DOHH2 (cell line): ENCODE data around the gene MAP2K5.

Experiments used
- H3F3A ChIP-seq: fragments of 200-600 bp; sonication (generic), shearing (Covaris generic); 2 replicates; pipeline ENCODE4 v1.6.0; 2016; ENCODE audit warnings: antibody characterized with exemption, mild to moderate bottlenecking; ENCODE audit not compliant: control insufficient read depth, insufficient read depth
- H3K27ac ChIP-seq: fragments of 200-600 bp; sonication (generic); 2 replicates; pipeline ENCODE4 v1.5.1; 2014; ENCODE audit warnings: low read depth, mild to moderate bottlenecking, low read length, moderate library complexity
- H3K27me3 ChIP-seq: fragments of 200-600 bp; sonication (generic); 2 replicates; pipeline ENCODE4 v1.6.1; 2014; ENCODE audit warnings: mild to moderate bottlenecking, low read length, mixed read lengths; ENCODE audit not compliant: control insufficient read depth
- H3K36me3 ChIP-seq: fragments of 200-600 bp; sonication (generic); 2 replicates; pipeline ENCODE4 v1.6.1; 2014; ENCODE audit warnings: mild to moderate bottlenecking, low read length, moderate library complexity, mixed read lengths; ENCODE audit not compliant: control insufficient read depth
- H3K4me1 ChIP-seq: fragments of 200-600 bp; sonication (generic); 2 replicates; pipeline ENCODE4 v1.6.1; 2014; ENCODE audit warnings: mild to moderate bottlenecking, low read length, mixed read lengths; ENCODE audit not compliant: control insufficient read depth
- H3K4me2 ChIP-seq: fragments of 200-600 bp; sonication (generic); 2 replicates; pipeline ENCODE4 v1.6.0; 2014; ENCODE audit warnings: mild to moderate bottlenecking, low read length, moderate library complexity
- H3K4me3 ChIP-seq: fragments of 200-600 bp; sonication (generic); 2 replicates; pipeline ENCODE4 v1.5.1; 2014; ENCODE audit warnings: mild to moderate bottlenecking, low read length, mixed read lengths
- H3K79me2 ChIP-seq: fragments of 200-600 bp; sonication (generic); 2 replicates; pipeline ENCODE4 v1.6.1; 2014; ENCODE audit warnings: mild to moderate bottlenecking, low read length, mixed read lengths; ENCODE audit not compliant: control insufficient read depth
- H3K9me2 ChIP-seq: fragments of 200-600 bp; sonication (generic); replicated peaks from 2 replicates; pipeline ENCODE4 v1.6.1; 2014; ENCODE audit warnings: mild to moderate bottlenecking, low read length, mixed read lengths; ENCODE audit not compliant: control insufficient read depth
- H3K9me3 ChIP-seq: fragments of 200-600 bp; sonication (generic); 2 replicates; pipeline ENCODE4 v1.6.1; 2014; ENCODE audit warnings: antibody characterized with exemption, low read length, mixed read lengths; ENCODE audit not compliant: control insufficient read depth, insufficient read depth
- H4K20me1 ChIP-seq: fragments of 200-600 bp; sonication (generic); 2 replicates; pipeline ENCODE4 v1.6.0; 2014; ENCODE audit warnings: low read depth, mild to moderate bottlenecking, antibody characterized with exemption, low read length, moderate library complexity; ENCODE audit not compliant: control insufficient read depth, insufficient read depth
- EZH2phosphoT487 ChIP-seq: fragments of 200-600 bp; sonication (generic); IDR thresholded peaks from 2 replicates; pipeline ENCODE4 v1.6.1; 2017; ENCODE audit warnings: borderline replicate concordance, mild to moderate bottlenecking, antibody characterized with exemption, low read length, moderate library complexity, mixed read lengths
- TF ChIP-seq, protein P1 (sequence below): fragments of 200-600 bp; sonication (generic); IDR thresholded peaks from one replicate; pipeline ENCODE4 v1.5.1; 2014; ENCODE audit warnings: antibody characterized with exemption, mild to moderate bottlenecking, low read depth, low read length; ENCODE audit not compliant: poor library complexity, severe bottlenecking

Gene MAP2K5

DNA sequence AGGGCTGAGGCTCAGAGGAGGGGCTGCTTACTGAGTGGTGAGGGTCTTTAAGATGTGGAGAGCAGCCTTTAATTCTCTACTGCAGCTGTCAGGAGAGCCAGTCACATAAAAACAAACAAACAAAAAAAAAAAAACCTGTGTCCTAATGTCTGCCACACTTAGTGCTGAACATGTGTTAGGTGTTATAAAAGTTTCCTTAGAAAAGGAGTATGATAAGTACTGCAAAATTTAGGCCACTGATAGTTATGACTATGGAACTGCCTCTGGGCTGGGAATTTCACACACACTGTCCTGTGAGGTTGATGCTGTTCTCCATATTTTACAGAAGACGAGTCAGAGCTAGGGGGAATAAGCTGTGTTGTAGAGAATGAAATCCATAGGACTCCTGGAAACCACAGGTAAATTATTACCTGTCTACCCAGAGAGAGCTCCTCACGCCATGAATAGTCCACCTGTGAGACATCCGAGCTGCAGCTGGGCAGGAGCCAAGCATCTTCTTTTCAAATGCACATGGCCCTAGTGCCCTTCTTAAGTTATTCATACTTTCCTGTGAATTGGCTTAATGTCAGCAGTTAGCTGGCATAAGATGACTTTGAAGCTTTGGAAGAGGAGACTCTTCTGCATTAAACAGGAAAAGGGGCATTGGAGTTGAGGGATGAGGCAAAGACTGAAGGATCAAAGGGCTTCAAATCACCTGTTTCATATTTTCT lies 248.3 kb downstream of the MAP2K5 start:
- Histone ChIP-seq H3K27me3 (no peaks in the 10 kb centered on the region), H3K27ac (no peak overlapping the region), H3K4me2 (no peak overlapping the region), H3K79me2 (no peaks in the 10 kb centered on the region), H3F3A (peaks cover 7% of the 10 kb centered on the region), H3K36me3 (no peaks in the 10 kb centered on the region; the same call in 1 of the 2 replicates), H3K9me3 (peaks cover 4% of the 10 kb centered on the region), H4K20me1 (no peaks in the 10 kb centered on the region), H3K4me1 (peaks cover 38% of the 10 kb centered on the region), H3K9me2 (no peaks in the 10 kb centered on the region), H3K4me3 (no peak overlapping the region)
- no peak for TF ChIP-seq EZH2phosphoT487
- TF ChIP-seq, protein P1, sequence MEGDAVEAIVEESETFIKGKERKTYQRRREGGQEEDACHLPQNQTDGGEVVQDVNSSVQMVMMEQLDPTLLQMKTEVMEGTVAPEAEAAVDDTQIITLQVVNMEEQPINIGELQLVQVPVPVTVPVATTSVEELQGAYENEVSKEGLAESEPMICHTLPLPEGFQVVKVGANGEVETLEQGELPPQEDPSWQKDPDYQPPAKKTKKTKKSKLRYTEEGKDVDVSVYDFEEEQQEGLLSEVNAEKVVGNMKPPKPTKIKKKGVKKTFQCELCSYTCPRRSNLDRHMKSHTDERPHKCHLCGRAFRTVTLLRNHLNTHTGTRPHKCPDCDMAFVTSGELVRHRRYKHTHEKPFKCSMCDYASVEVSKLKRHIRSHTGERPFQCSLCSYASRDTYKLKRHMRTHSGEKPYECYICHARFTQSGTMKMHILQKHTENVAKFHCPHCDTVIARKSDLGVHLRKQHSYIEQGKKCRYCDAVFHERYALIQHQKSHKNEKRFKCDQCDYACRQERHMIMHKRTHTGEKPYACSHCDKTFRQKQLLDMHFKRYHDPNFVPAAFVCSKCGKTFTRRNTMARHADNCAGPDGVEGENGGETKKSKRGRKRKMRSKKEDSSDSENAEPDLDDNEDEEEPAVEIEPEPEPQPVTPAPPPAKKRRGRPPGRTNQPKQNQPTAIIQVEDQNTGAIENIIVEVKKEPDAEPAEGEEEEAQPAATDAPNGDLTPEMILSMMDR: no peak

- Histone ChIP-seq H3K9me3 (peaks cover 4% of the 10 kb centered on the region), H3K79me2 (no peaks in the 10 kb centered on the region), H3K36me3 (no peaks in the 10 kb centered on the region), H3K9me2 (no peaks in the 10 kb centered on the region), H3K4me1 (peaks cover 32% of the 10 kb centered on the region), H4K20me1 (no peaks in the 10 kb centered on the region), H3F3A (peaks cover 1% of the 10 kb centered on the region; the same call in 1 of the 2 replicates), H3K27me3 (no peaks in the 10 kb centered on the region), H3K4me2 (no peak overlapping the region), H3K27ac (no peak overlapping the region), H3K4me3 (no peak overlapping the region)
- TF ChIP-seq EZH2phosphoT487: no peak
- TF ChIP-seq, protein P1: no peak
These were observed 249.9 kb downstream of the MAP2K5 start for GRCh38 chr15:67792250-67792942.

DNA sequence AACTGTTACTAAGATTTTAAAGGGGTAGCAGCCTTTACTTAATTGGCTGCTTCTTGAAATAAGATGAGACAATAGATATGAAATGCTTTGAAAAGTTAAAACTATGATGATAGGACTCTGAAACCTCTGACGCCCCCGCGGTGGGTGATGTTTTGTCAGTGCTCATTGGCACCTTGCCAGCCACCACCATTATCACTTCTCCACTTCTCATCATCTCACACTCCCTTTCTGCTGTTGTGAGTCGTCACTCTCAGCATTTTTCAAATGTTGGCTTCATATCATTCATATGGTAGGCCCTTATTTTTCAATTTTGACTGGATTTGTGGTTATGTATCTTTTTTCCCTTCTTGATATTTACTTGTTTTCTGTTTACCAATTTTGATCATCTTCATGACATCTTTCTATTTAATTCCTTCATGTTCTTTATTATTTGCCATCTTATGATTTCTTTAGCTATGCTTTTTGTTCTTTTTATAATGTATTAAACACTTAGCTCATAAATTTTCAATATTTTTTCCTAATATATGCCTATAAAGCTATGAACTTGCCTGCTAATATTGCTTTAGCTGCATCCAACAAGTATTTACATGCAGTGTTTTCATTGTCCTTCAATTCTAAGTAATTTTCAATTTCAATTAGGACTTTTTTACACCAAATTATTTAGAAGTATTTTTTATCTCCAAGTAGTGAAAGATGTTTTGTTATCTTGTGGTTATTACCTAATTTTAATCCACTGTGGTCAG lies 252.5 kb downstream of the MAP2K5 start:
- TF ChIP-seq EZH2phosphoT487: no peak
- TF ChIP-seq, protein P1: no peak
- H4K20me1 ChIP-seq: no peaks in the 10 kb centered on the region
- no peaks in the 10 kb centered on the region for H3K36me3 ChIP-seq
- H3K79me2 ChIP-seq: no peaks in the 10 kb centered on the region
- no peaks in the 10 kb centered on the region for H3F3A ChIP-seq
- H3K27me3 ChIP-seq: no peaks in the 10 kb centered on the region
- no peak overlapping the region for H3K4me3 ChIP-seq
- peaks cover 21% of the 10 kb centered on the region for H3K4me1 ChIP-seq
- H3K4me2 ChIP-seq: no peak overlapping the region
- no peak overlapping the region for H3K27ac ChIP-seq
- peaks cover 4% of the 10 kb centered on the region for H3K9me3 ChIP-seq
- H3K9me2 ChIP-seq: no peaks in the 10 kb centered on the region
